HepG2 (cell line): Measurements from ENCODE around the gene CTU2. TPM values are rescaled to one million over a fixed set of nuclear protein-coding genes. Genes with fewer than 3 reads are reported as not detected.

Experiments used
- ATAC-seq: fragments of 200-7000 bp; cut with Tn5 transposase; 3 replicates; pipeline ENCODE4 v1.9.1; 2020; ENCODE audit warnings: mild to moderate bottlenecking, moderate library complexity
- BruUV-seq: library from RNA; stranded (reverse); fragments of 400-500 nt; replicated peaks from 2 replicates; lab custom pipeline; 2021; lab: Mats Ljungman, UMichigan
- CTCF ChIA-PET: fragments of 300-600 bp; formaldehyde crosslinking; extraction: SDS; loops from one replicate; lab custom pipeline; 2021; ENCODE audit warnings: low total read pairs, inconsistent platforms, low intra/inter-chr PET ratio; lab: Yijun Ruan, JAX
- POLR2A ChIA-PET: fragments of 350-600 bp; sonication (Branson Sonifier 250); formaldehyde crosslinking; loops from one replicate; lab custom pipeline; 2020; ENCODE audit warnings: antibody characterized with exemption, inconsistent platforms; lab: Yijun Ruan, JAX
- DNase-seq: peaks from one replicate; pipeline ENCODE4 v3.0.0-alpha.2; 2015; ENCODE audit warnings: low spot score
- FAIRE-seq: peaks from 3 replicates; lab custom pipeline; 2011; peaks lifted over from hg19 to GRCh38; lab: Jason Lieb, UNC
- H2AFZ ChIP-seq: one replicate; pipeline ENCODE4 v1.6.1; 2011; ENCODE audit warnings: low read length, inconsistent platforms
- H3K27ac ChIP-seq: fragments of 300-600 bp; 3 replicates; pipeline ENCODE4 v1.8.0; 2011; ENCODE audit warnings: mixed run types, mild to moderate bottlenecking, mixed read lengths, low read length, inconsistent platforms; ENCODE audit not compliant: insufficient read depth; ENCODE audit errors: extremely low read length
- H3K27me3 ChIP-seq, 2 experiments: fragments of 200-600 bp in 1 of 2; 2 replicates in 1 of 2; 3 replicates in 1 of 2; pipeline versions ENCODE4 v1.6.0 to v1.8.0; 2011; ENCODE audit warnings: low read length in 2 of 2, mild to moderate bottlenecking in 2 of 2, moderate library complexity in 2 of 2, inconsistent platforms in 1 of 2; ENCODE audit not compliant: insufficient read depth in 2 of 2, control insufficient read depth in 1 of 2
- H3K36me3 ChIP-seq, 2 experiments: fragments of 200-600 bp in 1 of 2; replicated peaks in 1 of 2; 2 replicates in 1 of 2; 3 replicates in 1 of 2; pipeline versions ENCODE4 v1.5.1 to v1.8.0; 2011; ENCODE audit warnings: low read length in 2 of 2, inconsistent platforms in 1 of 2; ENCODE audit not compliant: insufficient read depth in 2 of 2, control insufficient read depth in 1 of 2
- H3K4me1 ChIP-seq: 2 replicates; pipeline ENCODE4 v1.5.1; 2012; ENCODE audit warnings: low read length, inconsistent platforms; ENCODE audit not compliant: insufficient read depth
- H3K4me2 ChIP-seq: 2 replicates; pipeline ENCODE4 v1.6.0; 2011; ENCODE audit warnings: low read depth, low read length, inconsistent platforms
- H3K4me3 ChIP-seq, 3 experiments: fragments of 200-600 bp in 1 of 3; sonication (generic), shearing (Covaris generic) in 1 of 3; replicated peaks in 1 of 3; 2 replicates each; pipeline ENCODE4 v1.5.1; 2011 to 2016; ENCODE audit warnings: low read length in 3 of 3, inconsistent platforms in 2 of 3, low read depth in 2 of 3, mild to moderate bottlenecking in 2 of 3, control low read depth in 1 of 3, mixed read lengths in 1 of 3; ENCODE audit not compliant: insufficient read depth in 1 of 3
- H3K79me2 ChIP-seq: one replicate; pipeline ENCODE4 v1.6.1; 2011; ENCODE audit warnings: low read length, inconsistent platforms; ENCODE audit not compliant: insufficient read depth
- H3K9ac ChIP-seq: 2 replicates; pipeline ENCODE4 v1.6.0; 2011; ENCODE audit warnings: mild to moderate bottlenecking, low read depth, low read length, inconsistent platforms; ENCODE audit not compliant: insufficient read depth
- H3K9me3 ChIP-seq: 2 replicates; pipeline ENCODE4 v1.5.1; 2012; ENCODE audit warnings: mild to moderate bottlenecking, low read length
- H4K20me1 ChIP-seq: 2 replicates; pipeline ENCODE4 v1.6.0; 2011; ENCODE audit warnings: inconsistent platforms, mild to moderate bottlenecking, low read length, moderate library complexity; ENCODE audit not compliant: insufficient read depth
- BORCS8-MEF2B ChIP-seq: sonication (generic); formaldehyde crosslinking; IDR thresholded peaks from 2 replicates; pipeline ENCODE4 v1.8.0; 2022; ENCODE audit warnings: mild to moderate bottlenecking, missing genetic modification reagents
- CC2D1A ChIP-seq: sonication (generic); formaldehyde crosslinking; IDR thresholded peaks from 2 replicates; pipeline ENCODE4 v1.8.1; 2023; ENCODE audit warnings: mild to moderate bottlenecking, missing genetic modification reagents
- HCFC1 ChIP-seq: fragments of 150-350 bp; IDR thresholded peaks from 2 replicates; pipeline ENCODE4 v1.6.1; 2014; ENCODE audit warnings: low read depth, low read length
- HOXD1 ChIP-seq: sonication (generic); formaldehyde crosslinking; IDR thresholded peaks from 2 replicates; pipeline ENCODE4 v1.5.0; 2020; ENCODE audit warnings: missing genetic modification reagents
- TEAD3 ChIP-seq: optimal IDR thresholded peaks from 2 replicates; pipeline ENCODE3; 2016; ENCODE audit warnings: borderline replicate concordance
- ZNF230 ChIP-seq: sonication (generic); formaldehyde crosslinking; IDR thresholded peaks from 2 replicates; pipeline ENCODE4 v1.4.0; 2020; ENCODE audit warnings: mild to moderate bottlenecking, missing genetic modification reagents
- ZNF232 ChIP-seq: sonication (generic); formaldehyde crosslinking; IDR thresholded peaks from 2 replicates; pipeline ENCODE4 v1.4.0; 2020; ENCODE audit warnings: missing genetic modification reagents, borderline replicate concordance
- ZNF572 ChIP-seq: sonication (generic); formaldehyde crosslinking; IDR thresholded peaks from 2 replicates; pipeline ENCODE4 v1.5.1; 2020; ENCODE audit warnings: mild to moderate bottlenecking, missing genetic modification reagents
- ZNF780A ChIP-seq: sonication (generic); formaldehyde crosslinking; IDR thresholded peaks from 2 replicates; pipeline ENCODE4 v1.8.0; 2022; ENCODE audit warnings: mild to moderate bottlenecking, missing genetic modification reagents, moderate library complexity
- ZNF782 ChIP-seq: sonication (generic); formaldehyde crosslinking; IDR thresholded peaks from 2 replicates; pipeline ENCODE4 v1.4.0; 2020; ENCODE audit warnings: missing genetic modification reagents, mild to moderate bottlenecking, borderline replicate concordance
- WGBS: methylation state at CpG from one replicate; pipeline ENCODE4 v1.1.6; 2017; ENCODE audit warnings: low lambda C conversion rate; 5-methylcytosine and 5-hydroxymethylcytosine counted together
- in situ Hi-C: cut with HindIII; loops from 2 replicates; pipeline ENCODE4 v1.10.0; 2017; ENCODE audit warnings: low pct_unique_long_range_greater_than_20kb; ENCODE audit not compliant: extremely low pct_ligation_motif_present
- intact Hi-C: fragments of 100-400 bp; cut with micrococcal nuclease; formaldehyde crosslinking; loops from one replicate; pipeline ENCODE4 v1.10.0; 2022; ENCODE audit not compliant: unreplicated experiment
- polyA plus RNA-seq, 8 experiments: library from polyadenylated mRNA; depleted of rRNA in 3 of 8; stranded (reverse) in 7 of 8; unstranded in 1 of 8; fragments of >200 nt; fragmentation: Illumina TruSeq in 4 of 8; extraction: Trizol in 4 of 8; gene quantifications; 2 replicates each; pipeline versions ENCODE4 v1.2.1 to v1.2.3, GENCODE V29; 2011 to 2016; ENCODE audit warnings: low read depth in 4 of 8, missing spikeins in 1 of 8, mixed read lengths in 1 of 8; ENCODE audit not compliant: insufficient read depth in 1 of 8
- total RNA-seq, 5 experiments: library from RNA; depleted of rRNA; stranded (reverse); fragments of >200 nt; fragmentation: Illumina TruSeq; extraction: Trizol; gene quantifications; 2 replicates each; pipeline ENCODE4 v1.2.3, GENCODE V29; 2016; ENCODE audit warnings: low read depth in 1 of 5
- TF ChIP-seq, protein P1 (sequence below), 2 experiments: sonication (generic) in 1 of 2; formaldehyde crosslinking in 1 of 2; IDR thresholded peaks; 2 replicates each; pipeline versions ENCODE4 v1.6.1 to v1.9.0; 2014 to 2022; ENCODE audit warnings: antibody characterized with exemption in 1 of 2, borderline replicate concordance in 1 of 2, inconsistent platforms in 1 of 2, low read depth in 1 of 2, missing genetic modification reagents in 1 of 2
- TF ChIP-seq, protein P2 (sequence below): sonication (generic); formaldehyde crosslinking; IDR thresholded peaks from 2 replicates; pipeline ENCODE4 v1.4.0; 2020; ENCODE audit warnings: mild to moderate bottlenecking, missing genetic modification reagents

The CTU2 gene
- total and polyA plus RNA-seq, 2 of the 13 experiments (the other 11 are each of a cell fraction or from before 2014, with no cell fraction given) = 13.3 to 21.9 TPM

GRCh38 chr16:88701581-88702370 lies 4.5 kb upstream of the CTU2 start (continued):
- TF ChIP-seq ZNF232 (CRISPR knock-in tag) = no peak
- TF ChIP-seq ZNF782 (CRISPR knock-in tag) = 0 out of 2 replicates have a peak, but pooled peaks have one; percentile 32
- TF ChIP-seq HCFC1 = no peak

GRCh38 chr16:88702371-88703210 lies 3.7 kb upstream of the CTU2 start:
- intact Hi-C loops = no loop called here
- Histone ChIP-seq H3K4me3 (no peak overlapping the region), H3K27ac (no peak overlapping the region), H3K4me1 (peaks cover 63% of the 10 kb centered on the region), H3K36me3 (peaks cover 8% of the 10 kb centered on the region in 2 experiments; a peak in 4 of 5 replicates), H3K9ac (no peak overlapping the region), H3K27me3 (peaks cover 0 to 3% of the 10 kb centered on the region in 2 experiments; a peak in 1 of 5 replicates), H3K79me2 (peaks cover 25% of the 10 kb centered on the region), H3K9me3 (no peaks in the 10 kb centered on the region), H2AFZ (no peak overlapping the region), H4K20me1 (no peaks in the 10 kb centered on the region), H3K4me2 (no peak overlapping the region)
- ChIA-PET POLR2A (interaction anchor here (1.7 kb wide), 1 partner anchor 40 kb away, joined by 3 read pairs; the partner anchor contains the start of gene MVD), CTCF (no interaction called here)
- no peak for DNase-seq
- BruUV-seq = no TSS peak
- in situ Hi-C loops = no loop called here
- WGBS = 91% methylated on average over 30 of the region's 31 CpGs
- no peak for FAIRE-seq
- ATAC-seq = no peak
- TF ChIP-seq CC2D1A (CRISPR knock-in tag) = no peak
- TF ChIP-seq ZNF230 (CRISPR knock-in tag) = no peak
- no peak for TF ChIP-seq BORCS8-MEF2B (CRISPR knock-in tag)
- TF ChIP-seq ZNF780A = no peak
- no peak for TF ChIP-seq TEAD3
- TF ChIP-seq, protein P1, sequence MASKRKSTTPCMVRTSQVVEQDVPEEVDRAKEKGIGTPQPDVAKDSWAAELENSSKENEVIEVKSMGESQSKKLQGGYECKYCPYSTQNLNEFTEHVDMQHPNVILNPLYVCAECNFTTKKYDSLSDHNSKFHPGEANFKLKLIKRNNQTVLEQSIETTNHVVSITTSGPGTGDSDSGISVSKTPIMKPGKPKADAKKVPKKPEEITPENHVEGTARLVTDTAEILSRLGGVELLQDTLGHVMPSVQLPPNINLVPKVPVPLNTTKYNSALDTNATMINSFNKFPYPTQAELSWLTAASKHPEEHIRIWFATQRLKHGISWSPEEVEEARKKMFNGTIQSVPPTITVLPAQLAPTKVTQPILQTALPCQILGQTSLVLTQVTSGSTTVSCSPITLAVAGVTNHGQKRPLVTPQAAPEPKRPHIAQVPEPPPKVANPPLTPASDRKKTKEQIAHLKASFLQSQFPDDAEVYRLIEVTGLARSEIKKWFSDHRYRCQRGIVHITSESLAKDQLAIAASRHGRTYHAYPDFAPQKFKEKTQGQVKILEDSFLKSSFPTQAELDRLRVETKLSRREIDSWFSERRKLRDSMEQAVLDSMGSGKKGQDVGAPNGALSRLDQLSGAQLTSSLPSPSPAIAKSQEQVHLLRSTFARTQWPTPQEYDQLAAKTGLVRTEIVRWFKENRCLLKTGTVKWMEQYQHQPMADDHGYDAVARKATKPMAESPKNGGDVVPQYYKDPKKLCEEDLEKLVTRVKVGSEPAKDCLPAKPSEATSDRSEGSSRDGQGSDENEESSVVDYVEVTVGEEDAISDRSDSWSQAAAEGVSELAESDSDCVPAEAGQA (IDR thresholded peaks at IDR 0.05; ENCODE audit: low read depth) = no peak
- TF ChIP-seq, protein P1 (CRISPR knock-in tag; IDR thresholded peaks at IDR 0.05; ENCODE audit: borderline replicate concordance) = no peak
- TF ChIP-seq ZNF572 (CRISPR knock-in tag) = no peak
- TF ChIP-seq HOXD1 (CRISPR knock-in tag) = no peak
- TF ChIP-seq, protein P2, sequence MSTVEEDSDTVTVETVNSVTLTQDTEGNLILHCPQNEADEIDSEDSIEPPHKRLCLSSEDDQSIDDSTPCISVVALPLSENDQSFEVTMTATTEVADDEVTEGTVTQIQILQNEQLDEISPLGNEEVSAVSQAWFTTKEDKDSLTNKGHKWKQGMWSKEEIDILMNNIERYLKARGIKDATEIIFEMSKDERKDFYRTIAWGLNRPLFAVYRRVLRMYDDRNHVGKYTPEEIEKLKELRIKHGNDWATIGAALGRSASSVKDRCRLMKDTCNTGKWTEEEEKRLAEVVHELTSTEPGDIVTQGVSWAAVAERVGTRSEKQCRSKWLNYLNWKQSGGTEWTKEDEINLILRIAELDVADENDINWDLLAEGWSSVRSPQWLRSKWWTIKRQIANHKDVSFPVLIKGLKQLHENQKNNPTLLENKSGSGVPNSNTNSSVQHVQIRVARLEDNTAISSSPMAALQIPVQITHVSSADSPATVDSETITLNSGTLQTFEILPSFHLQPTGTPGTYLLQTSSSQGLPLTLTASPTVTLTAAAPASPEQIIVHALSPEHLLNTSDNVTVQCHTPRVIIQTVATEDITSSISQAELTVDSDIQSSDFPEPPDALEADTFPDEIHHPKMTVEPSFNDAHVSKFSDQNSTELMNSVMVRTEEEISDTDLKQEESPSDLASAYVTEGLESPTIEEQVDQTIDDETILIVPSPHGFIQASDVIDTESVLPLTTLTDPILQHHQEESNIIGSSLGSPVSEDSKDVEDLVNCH (CRISPR knock-in tag) = no peak
